Measurements from ENCODE around the gene CAND2. TPM values are rescaled to one million over a fixed set of nuclear protein-coding genes. Genes with fewer than 3 reads are reported as not detected.

CAND2 gene
- total RNA-seq, 1 experiment from 2014 or later, result 0.48 TPM

GRCh38 chr3:12816521-12817342, 20.3 kb downstream of the CAND2 start:
- in situ Hi-C loops (cut with HindIII; ENCODE audit: low pct_unique_long_range_greater_than_20kb, low sequenced_read_pairs), result no loop called here
- DNase-seq (ENCODE audit: low read depth, low spot score), result no peak

- DNase-seq (ENCODE audit: low read depth, low spot score), result no peak
- in situ Hi-C loops (cut with HindIII; ENCODE audit: low pct_unique_long_range_greater_than_20kb, low sequenced_read_pairs), result no loop called here
Measured at GRCh38 chr3:12817343-12817710, 20.8 kb downstream of the CAND2 start.

DNA sequence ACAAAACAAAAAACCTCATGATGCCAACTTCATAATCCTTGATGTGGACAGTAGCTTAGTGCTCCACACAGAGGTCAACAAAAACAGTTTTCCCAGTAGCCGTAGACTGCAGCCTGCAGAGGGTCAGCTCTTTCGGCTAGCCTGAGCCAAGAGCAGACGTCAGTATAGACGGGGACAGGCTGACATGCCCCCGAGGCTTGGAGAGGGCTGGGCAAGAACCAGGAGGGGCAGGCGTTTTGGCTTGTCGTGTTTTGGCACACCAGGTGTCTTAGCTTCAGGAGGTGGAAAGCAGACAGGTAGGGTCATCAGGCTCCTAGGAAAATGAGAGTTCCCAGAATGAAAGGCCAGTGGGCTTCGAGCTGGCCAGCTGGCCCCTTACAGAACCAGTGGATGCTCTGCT, 21.8 kb downstream of the CAND2 start:
- no peak for DNase-seq (ENCODE audit: low read depth, low spot score)
- in situ Hi-C loops (cut with HindIII; ENCODE audit: low pct_unique_long_range_greater_than_20kb, low sequenced_read_pairs), result no loop called here

DNA sequence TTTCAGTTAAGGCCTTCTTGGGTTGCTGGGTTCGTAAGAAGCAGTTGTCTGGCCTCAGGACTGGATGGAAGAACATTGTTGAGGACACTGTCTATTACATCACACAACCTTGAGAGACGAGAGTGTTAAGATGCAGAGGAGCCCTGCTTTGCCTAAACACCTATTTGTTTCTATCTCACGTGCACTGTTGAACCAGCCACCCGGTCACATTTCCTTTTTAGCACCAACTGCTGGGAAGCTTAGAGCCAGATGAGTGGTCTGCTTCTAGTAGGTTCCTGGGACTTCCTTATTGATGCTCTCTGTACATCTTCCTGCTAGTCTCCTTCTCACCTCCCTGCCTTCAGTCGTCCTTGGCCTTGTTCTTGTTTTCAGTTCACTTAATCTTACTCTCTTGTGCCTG, 22.3 kb downstream of the CAND2 start:
- DNase-seq (ENCODE audit: low read depth, low spot score), result no peak
- in situ Hi-C loops (cut with HindIII; ENCODE audit: low pct_unique_long_range_greater_than_20kb, low sequenced_read_pairs), result no loop called here

- in situ Hi-C loops (cut with HindIII; ENCODE audit: low pct_unique_long_range_greater_than_20kb, low sequenced_read_pairs), result no loop called here
- DNase-seq (ENCODE audit: low read depth, low spot score), result peak; percentile 74
Measured at GRCh38 chr3:12822725-12823373, 26.4 kb downstream of the CAND2 start.

DNA sequence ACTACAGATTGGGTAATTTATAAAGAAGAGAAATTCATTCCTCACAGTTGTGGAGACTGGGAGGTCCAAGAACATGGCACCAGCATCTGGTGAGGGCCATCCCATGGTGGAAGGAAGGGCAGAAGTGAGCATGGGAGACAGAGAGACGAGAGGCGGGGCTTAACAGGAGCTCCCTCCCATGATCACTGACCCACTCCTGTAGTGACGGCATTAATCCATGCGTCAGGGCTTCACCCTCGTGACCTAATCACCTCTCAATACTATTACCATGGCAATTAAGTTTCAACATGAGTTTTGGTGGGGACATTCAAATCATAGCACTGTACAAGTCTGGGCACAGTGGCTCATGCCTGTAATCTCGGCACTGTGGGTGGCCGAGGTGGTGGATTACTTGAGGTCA, 27.8 kb downstream of the CAND2 start:
- in situ Hi-C loops (cut with HindIII; ENCODE audit: low pct_unique_long_range_greater_than_20kb, low sequenced_read_pairs), result no loop called here
- no peak for DNase-seq (ENCODE audit: low read depth, low spot score)

- in situ Hi-C loops (cut with HindIII; ENCODE audit: low pct_unique_long_range_greater_than_20kb, low sequenced_read_pairs), result no loop called here
Measured at GRCh38 chr3:12825156-12825555, 28.7 kb downstream of the CAND2 start.

GRCh38 chr3:12828751-12829150, 32.3 kb downstream of the CAND2 start:
- DNase-seq (ENCODE audit: low read depth, low spot score), result no peak
- in situ Hi-C loops (cut with HindIII; ENCODE audit: low pct_unique_long_range_greater_than_20kb, low sequenced_read_pairs), result no loop called here

More at GRCh38 chr3:12825156-12825555, 28.7 kb downstream of the CAND2 start:
- no peak for DNase-seq (ENCODE audit: low read depth, low spot score)

GRCh38 chr3:12829404-12829803, 32.9 kb downstream of the CAND2 start:
- in situ Hi-C loops (cut with HindIII; ENCODE audit: low pct_unique_long_range_greater_than_20kb, low sequenced_read_pairs), result no loop called here
- no peak for DNase-seq (ENCODE audit: low read depth, low spot score)

GRCh38 chr3:12829886-12830784, 33.7 kb downstream of the CAND2 start:
- in situ Hi-C loops (cut with HindIII; ENCODE audit: low pct_unique_long_range_greater_than_20kb, low sequenced_read_pairs), result no loop called here
- no peak for DNase-seq (ENCODE audit: low read depth, low spot score)

GRCh38 chr3:12830785-12831156, 34.3 kb downstream of the CAND2 start:
- in situ Hi-C loops (cut with HindIII; ENCODE audit: low pct_unique_long_range_greater_than_20kb, low sequenced_read_pairs), result no loop called here
- no peak for DNase-seq (ENCODE audit: low read depth, low spot score)

- in situ Hi-C loops (cut with HindIII; ENCODE audit: low pct_unique_long_range_greater_than_20kb, low sequenced_read_pairs), result no loop called here
- no peak for DNase-seq (ENCODE audit: low read depth, low spot score)
Measured at GRCh38 chr3:12831301-12831866, 34.9 kb downstream of the CAND2 start.

- no peak for DNase-seq (ENCODE audit: low read depth, low spot score)
- in situ Hi-C loops (cut with HindIII; ENCODE audit: low pct_unique_long_range_greater_than_20kb, low sequenced_read_pairs), result no loop called here
Measured at GRCh38 chr3:12832350-12833221, 36.1 kb downstream of the CAND2 start.

- no peak for DNase-seq (ENCODE audit: low read depth, low spot score)
- in situ Hi-C loops (cut with HindIII; ENCODE audit: low pct_unique_long_range_greater_than_20kb, low sequenced_read_pairs), result no loop called here
Measured at GRCh38 chr3:12833222-12834161, 37.0 kb downstream of the CAND2 start.

DNA sequence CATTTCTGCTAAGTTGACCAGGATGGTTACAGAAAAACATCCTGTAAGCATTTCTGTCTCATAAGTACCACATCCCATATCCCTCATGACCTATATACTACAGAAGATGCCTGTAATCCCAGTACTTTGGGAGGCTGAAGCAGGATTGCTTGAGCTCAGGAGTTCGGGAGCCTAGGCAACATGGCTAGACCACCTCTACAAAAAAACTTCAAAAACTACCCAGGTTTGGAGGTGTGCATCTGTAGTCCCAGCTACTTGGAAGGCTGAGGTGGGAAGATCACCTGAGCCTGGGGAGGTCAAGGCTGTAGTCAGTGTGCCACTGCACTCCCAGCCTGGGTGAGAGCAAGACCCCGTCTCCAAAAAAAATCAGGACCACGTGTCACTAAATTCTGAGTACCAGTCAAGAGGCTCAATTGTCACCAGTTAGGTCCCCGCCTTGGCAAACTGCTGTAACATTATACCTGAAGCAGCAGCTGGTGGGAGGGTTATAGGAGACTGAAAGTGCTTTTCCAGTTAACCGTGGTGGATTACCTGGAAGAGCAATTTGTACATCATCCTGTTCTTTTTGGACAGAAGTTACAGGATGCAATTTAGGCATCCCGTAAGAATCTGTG, 38.7 kb downstream of the CAND2 start:
- DNase-seq (ENCODE audit: low read depth, low spot score), result no peak
- in situ Hi-C loops (cut with HindIII; ENCODE audit: low pct_unique_long_range_greater_than_20kb, low sequenced_read_pairs), result no loop called here
